Measurements from ENCODE around the gene MKI67. TPM values are rescaled to one million over a fixed set of nuclear protein-coding genes. Genes with fewer than 3 reads are reported as not detected.

Gene MKI67
- total and polyA plus RNA-seq, 2 donors (not counting 1 experiment from before 2014, with no cell fraction given) = 0.36 to 0.47 TPM

DNA sequence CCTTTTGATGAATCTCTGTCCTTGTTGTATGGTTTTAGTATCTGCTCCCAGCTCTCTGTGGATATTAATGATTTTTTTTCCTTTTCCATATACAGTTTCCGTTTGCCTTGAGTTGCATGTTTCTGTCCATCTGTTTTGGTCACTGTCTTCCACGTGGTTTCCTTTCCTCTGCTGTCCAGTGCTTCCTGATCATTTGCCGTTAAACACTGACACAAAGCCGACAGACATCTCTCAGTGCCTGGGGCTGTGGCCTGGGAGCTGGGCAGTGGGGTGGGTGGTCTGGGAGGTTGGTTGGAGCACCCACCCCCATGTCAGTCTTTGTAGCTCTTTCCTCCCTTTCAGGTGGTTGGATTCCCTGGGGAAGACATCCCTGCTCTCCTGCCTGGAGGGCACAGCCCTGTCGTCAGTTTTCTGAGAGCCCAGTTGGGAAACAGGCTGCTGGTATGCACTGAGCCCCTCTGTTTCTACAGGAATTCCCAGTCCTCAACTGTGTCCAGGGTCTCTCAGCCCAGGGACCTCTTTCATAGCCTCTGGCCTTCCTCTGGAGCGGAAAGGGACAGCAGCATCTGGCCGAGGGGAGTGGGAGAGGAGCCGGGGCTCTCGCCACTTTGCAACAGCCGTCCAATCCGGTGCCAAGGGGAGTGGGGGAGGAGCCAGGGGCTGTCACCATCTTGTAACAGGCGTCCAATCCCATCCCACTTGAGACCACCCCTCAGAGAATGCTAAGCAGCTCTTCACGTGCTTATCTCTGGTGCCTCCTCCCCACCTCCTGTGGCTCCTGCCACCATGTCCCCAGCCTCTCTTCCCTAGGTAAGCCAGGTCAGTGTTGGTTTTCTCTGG, 26.7 kb upstream of the MKI67 start:
- Histone ChIP-seq H3K36me3 (replicated peaks in 1 of 2; ENCODE audit: control extremely low read depth in 1 of 2, control insufficient read depth in 1 of 2, extremely low read depth in 1 of 2, insufficient read depth in 2 of 2, low read length in 1 of 2) (no peaks in the 10 kb centered on the region), H3K4me2 (replicated peaks; ENCODE audit: low read depth, low read length, poor library complexity, severe bottlenecking) (no peak overlapping the region), H3K27ac (ENCODE audit: low read length in 2 of 2) (no peak overlapping the region), H3K9me3 (ENCODE audit: control extremely low read depth in 1 of 3, control insufficient read depth in 2 of 3, insufficient read depth in 1 of 3, low read length in 2 of 3) (peaks cover 0 to 15% (median 2%) of the 10 kb centered on the region in 3 donors), H2AFZ (ENCODE audit: insufficient read depth, low read depth, low read length, poor library complexity, severe bottlenecking) (no peak overlapping the region), H3K4me3 (ENCODE audit: control extremely low read depth in 1 of 5, extremely low read depth in 1 of 5, insufficient read depth in 1 of 5, low read depth in 2 of 5, low read length in 4 of 5) (no peak overlapping the region), H3K79me2 (ENCODE audit: control insufficient read depth, insufficient read depth, low read length) (no peaks in the 10 kb centered on the region), H3K4me1 (ENCODE audit: control insufficient read depth in 2 of 2, insufficient read depth in 2 of 2, low read length in 2 of 2) (peaks cover 4 to 12% of the 10 kb centered on the region in 2 donors), H3K27me3 (replicated peaks in 1 of 4; ENCODE audit: control extremely low read depth in 1 of 4, control insufficient read depth in 3 of 4, insufficient read depth in 4 of 4, low read length in 3 of 4) (peaks cover 0 to 21% (median 6%) of the 10 kb centered on the region in 4 experiments), H4K20me1 (ENCODE audit: control insufficient read depth, insufficient read depth, low read length, poor library complexity, severe bottlenecking) (no peaks in the 10 kb centered on the region), H3K9ac (ENCODE audit: low read length) (no peak overlapping the region)
- Mint-ChIP-seq H3K27ac (no peak overlapping the region), H3K4me1 (peaks cover 15% of the 10 kb centered on the region), H3K9me3 (ENCODE audit: insufficient read depth) (no peaks in the 10 kb centered on the region), H3K27me3 (peaks cover 48% of the 10 kb centered on the region), H3K4me3 (no peak overlapping the region)
- 59% methylated on average over 5 of the region's 13 CpGs for WGBS (ENCODE audit: insufficient coverage)
- DNase-seq (no peak), ATAC-seq (ENCODE audit: low read depth) (no peak)
- no peak for TF ChIP-seq EZH2 (IDR thresholded peaks at IDR 0.05; ENCODE audit: borderline replicate concordance, insufficient read depth, low read depth, low read length, poor library complexity, severe bottlenecking)
- TF ChIP-seq CTCF (IDR thresholded peaks at IDR 0.05) = no peak
- ChIA-PET POLR2A (interaction anchor here (1.0 kb wide), 1 partner anchor 88 kb away, joined by 3 read pairs; no protein-coding TSS in a partner anchor), CTCF (interaction anchor here (1.1 to 2.2 kb wide), 3 partner anchors 13 to 84 kb away, joined by 3 to 5 read pairs (median 4); no protein-coding TSS in a partner anchor)
- intact Hi-C loops (cut with micrococcal nuclease) = loop anchor here (10.0 kb wide), 1 partner anchor 438 kb away; no protein-coding TSS in a partner anchor

DNA sequence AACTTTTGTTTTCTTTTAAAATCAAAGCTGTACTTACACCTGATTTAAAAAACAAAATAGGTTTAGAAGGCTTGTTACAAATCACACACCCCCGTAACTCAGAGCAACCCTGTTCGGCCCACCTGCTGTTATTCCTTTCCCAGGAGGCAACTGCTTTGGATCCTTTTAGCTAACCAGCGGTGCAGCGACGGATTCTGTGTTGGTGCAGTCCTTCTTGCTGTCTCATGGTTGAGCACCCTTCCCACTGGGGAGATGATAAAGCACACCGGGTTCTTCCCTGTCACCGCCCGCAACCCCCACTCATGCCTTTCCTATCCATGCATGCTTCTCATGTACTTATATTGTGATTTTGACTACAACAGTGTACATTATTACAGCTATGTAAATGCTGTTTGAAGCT, 24.8 kb upstream of the MKI67 start:
- Histone ChIP-seq H3K4me1 (ENCODE audit: control insufficient read depth in 2 of 2, insufficient read depth in 2 of 2, low read length in 2 of 2) (peaks cover 16 to 24% of the 10 kb centered on the region in 2 donors), H3K27me3 (replicated peaks in 1 of 4; ENCODE audit: control extremely low read depth in 1 of 4, control insufficient read depth in 3 of 4, insufficient read depth in 4 of 4, low read length in 3 of 4) (peaks cover 0 to 14% (median 4%) of the 10 kb centered on the region in 4 experiments), H3K4me2 (replicated peaks; ENCODE audit: low read depth, low read length, poor library complexity, severe bottlenecking) (no peak overlapping the region), H3K9ac (ENCODE audit: low read length) (no peak overlapping the region), H3K27ac (ENCODE audit: low read length in 2 of 2) (no peak overlapping the region), H2AFZ (ENCODE audit: insufficient read depth, low read depth, low read length, poor library complexity, severe bottlenecking) (no peak overlapping the region), H3K9me3 (ENCODE audit: control extremely low read depth in 1 of 3, control insufficient read depth in 2 of 3, insufficient read depth in 1 of 3, low read length in 2 of 3) (peaks cover 0 to 28% (median 15%) of the 10 kb centered on the region in 3 donors), H3K4me3 (ENCODE audit: control extremely low read depth in 1 of 5, extremely low read depth in 1 of 5, insufficient read depth in 1 of 5, low read depth in 2 of 5, low read length in 4 of 5) (no peak overlapping the region), H3K79me2 (ENCODE audit: control insufficient read depth, insufficient read depth, low read length) (no peaks in the 10 kb centered on the region), H3K36me3 (replicated peaks in 1 of 2; ENCODE audit: control extremely low read depth in 1 of 2, control insufficient read depth in 1 of 2, extremely low read depth in 1 of 2, insufficient read depth in 2 of 2, low read length in 1 of 2) (no peaks in the 10 kb centered on the region), H4K20me1 (ENCODE audit: control insufficient read depth, insufficient read depth, low read length, poor library complexity, severe bottlenecking) (no peaks in the 10 kb centered on the region)
- Mint-ChIP-seq H3K27ac (no peak overlapping the region), H3K9me3 (ENCODE audit: insufficient read depth) (peaks cover 5% of the 10 kb centered on the region), H3K4me1 (peaks cover 31% of the 10 kb centered on the region), H3K27me3 (peaks cover 34% of the 10 kb centered on the region), H3K4me3 (peak overlapping the region; percentile 66)
- TF ChIP-seq CTCF (IDR thresholded peaks at IDR 0.05) (no peak), EZH2 (IDR thresholded peaks at IDR 0.05; ENCODE audit: borderline replicate concordance, insufficient read depth, low read depth, low read length, poor library complexity, severe bottlenecking) (no peak)
- ChIA-PET POLR2A (no interaction called here), CTCF (interaction anchor here (0.8 to 3.3 kb wide), 15 partner anchors 9 to 435 kb away, joined by 3 to 16 read pairs (median 5); no protein-coding TSS in a partner anchor)
- DNase-seq (no peak), ATAC-seq (ENCODE audit: low read depth) (no peak)
- 89% methylated on average over 5 of the region's 8 CpGs for WGBS (ENCODE audit: insufficient coverage)
- intact Hi-C loops (cut with micrococcal nuclease) = loop anchor here (10.0 kb wide), 1 partner anchor 436 kb away; no protein-coding TSS in a partner anchor

All from B cell (primary cell).